Skin epidermis (tissue), 12 donors: Measurements from ENCODE around the gene PAXX.

ENCODE experiments used
- H3K27ac ChIP-seq, 21 experiments: fragments of 200-600 bp; sonication (generic) in 11 of 21; one replicate each; pipeline ENCODE4 v1.5.0; 2020; ENCODE audit warnings: mild to moderate bottlenecking in 3 of 21, inconsistent platforms in 2 of 21, moderate library complexity in 2 of 21
- H3K4me3 ChIP-seq, 7 experiments: fragments of 200-600 bp; sonication (generic) in 2 of 7; one replicate each; pipeline ENCODE4 v1.5.0; 2020; ENCODE audit warnings: inconsistent platforms in 2 of 7, mild to moderate bottlenecking in 2 of 7, moderate library complexity in 1 of 7

PAXX gene

DNA sequence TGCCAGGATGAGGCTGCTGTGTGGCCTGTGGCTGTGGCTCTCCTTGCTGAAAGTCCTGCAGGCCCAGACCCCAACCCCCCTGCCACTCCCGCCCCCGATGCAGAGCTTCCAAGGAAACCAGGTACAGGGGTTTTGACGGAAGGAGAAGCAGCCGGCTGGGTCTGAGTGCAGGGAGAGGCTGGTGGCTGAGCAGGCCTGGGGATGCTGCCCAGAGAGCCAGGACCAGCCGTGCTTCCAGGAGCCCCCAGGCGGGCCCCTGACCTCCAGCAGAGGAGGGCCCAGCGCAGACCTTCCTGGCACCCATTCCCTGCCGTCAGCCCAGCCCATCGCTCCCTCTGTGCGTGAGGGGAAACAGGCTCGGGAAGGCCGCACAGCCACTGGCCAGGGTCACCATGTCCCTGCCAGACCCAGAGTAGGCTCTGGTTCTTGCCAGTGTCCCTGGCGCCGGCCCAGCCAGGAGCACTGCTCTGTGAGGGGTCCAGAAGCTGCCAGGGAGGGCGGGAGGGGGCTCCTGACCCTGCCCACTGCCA, 39.8 kb upstream of the PAXX start:
- Histone ChIP-seq H3K27ac (peak overlapping the region in 1 of 21 experiments; percentile 25), H3K4me3 (no peak overlapping the region)

GRCh38 chr9:136952876-136953770, 39.1 kb upstream of the PAXX start:
- H3K27ac ChIP-seq = peak overlapping the region in 1 of 21 experiments; percentile 25
- H3K4me3 ChIP-seq = no peak overlapping the region

DNA sequence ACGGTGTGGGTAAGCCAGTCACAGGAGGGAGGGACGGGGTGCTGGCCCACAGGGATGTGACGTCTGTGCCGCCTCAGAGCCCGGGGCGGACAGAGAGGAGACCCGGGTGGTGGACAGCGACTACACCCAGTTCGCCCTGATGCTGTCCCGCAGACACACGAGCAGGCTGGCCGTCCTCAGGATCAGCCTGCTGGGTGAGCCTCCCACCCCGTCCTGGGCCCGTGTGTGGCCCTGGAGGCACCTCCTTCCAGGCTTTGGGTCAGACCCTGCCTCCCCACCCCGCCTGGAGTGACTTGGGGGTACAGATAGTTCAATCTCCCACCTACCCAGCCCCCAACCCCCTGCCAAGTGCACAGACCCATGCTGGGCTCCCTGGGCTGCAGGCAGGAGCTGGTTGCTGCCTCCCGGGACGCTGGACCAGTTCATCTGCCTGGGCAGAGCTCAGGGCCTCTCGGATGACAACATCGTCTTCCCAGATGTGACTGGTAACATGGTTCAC, 38.4 kb upstream of the PAXX start:
- no peak overlapping the region for H3K27ac ChIP-seq

GRCh38 chr9:136954270-136955083, 37.7 kb upstream of the PAXX start:
- no peak overlapping the region for H3K27ac ChIP-seq
- no peak overlapping the region for H3K4me3 ChIP-seq

More for the DNA sequence above, 38.4 kb upstream of the PAXX start:
- H3K4me3 ChIP-seq = no peak overlapping the region

GRCh38 chr9:136955202-136955942, 36.9 kb upstream of the PAXX start:
- Histone ChIP-seq H3K4me3 (no peak overlapping the region), H3K27ac (no peak overlapping the region)

- no peak overlapping the region for H3K27ac ChIP-seq
- no peak overlapping the region for H3K4me3 ChIP-seq
Observed at GRCh38 chr9:136955943-136956335, 36.3 kb upstream of the PAXX start.

- Histone ChIP-seq H3K4me3 (no peak overlapping the region), H3K27ac (no peak overlapping the region)
Observed at GRCh38 chr9:136956604-136957003, 35.6 kb upstream of the PAXX start.

GRCh38 chr9:136957461-136957860, 34.8 kb upstream of the PAXX start:
- H3K27ac ChIP-seq = no peak overlapping the region
- no peak overlapping the region for H3K4me3 ChIP-seq

DNA sequence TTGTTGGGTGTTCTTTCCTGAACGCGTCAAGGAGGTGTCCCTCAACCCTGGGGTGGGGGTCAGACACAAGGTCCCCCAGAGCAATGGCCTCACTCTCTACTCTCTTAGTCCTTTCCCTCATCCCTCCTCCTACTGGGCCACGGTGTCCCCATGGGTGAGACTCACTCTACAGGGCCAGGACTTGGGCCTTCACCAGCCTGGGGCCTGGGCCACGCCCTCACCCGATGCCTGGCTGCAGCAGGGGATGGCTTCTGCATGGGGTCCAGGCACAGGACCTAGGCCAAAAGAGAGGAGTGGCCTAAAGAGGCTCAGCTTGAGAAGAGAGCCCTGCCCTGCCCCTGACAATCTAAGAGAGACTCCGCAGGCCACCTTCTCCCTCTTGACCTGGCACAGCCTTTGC, 34.3 kb upstream of the PAXX start:
- Histone ChIP-seq H3K27ac (no peak overlapping the region), H3K4me3 (no peak overlapping the region)

DNA sequence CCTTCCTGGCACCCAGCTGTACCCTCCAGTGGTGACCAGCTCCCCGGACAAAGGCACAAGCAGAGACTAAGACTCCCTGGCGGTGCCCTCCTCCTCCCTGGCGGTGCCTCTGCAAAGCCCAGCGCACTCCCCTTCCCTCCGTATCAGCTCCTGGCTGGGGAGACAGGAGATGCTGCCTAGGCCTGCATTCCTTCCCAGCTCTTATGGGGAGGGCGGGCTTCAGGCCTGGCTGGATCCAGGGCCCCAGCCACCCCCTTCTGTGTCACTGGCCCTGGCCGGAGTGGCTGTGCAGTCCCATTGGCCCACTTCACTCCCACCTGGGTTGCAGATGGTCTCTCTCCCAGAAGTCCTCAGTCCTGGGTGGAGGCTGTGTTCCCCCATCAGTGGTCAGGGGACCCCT, 33.7 kb upstream of the PAXX start:
- Histone ChIP-seq H3K27ac (no peak overlapping the region), H3K4me3 (no peak overlapping the region)

DNA sequence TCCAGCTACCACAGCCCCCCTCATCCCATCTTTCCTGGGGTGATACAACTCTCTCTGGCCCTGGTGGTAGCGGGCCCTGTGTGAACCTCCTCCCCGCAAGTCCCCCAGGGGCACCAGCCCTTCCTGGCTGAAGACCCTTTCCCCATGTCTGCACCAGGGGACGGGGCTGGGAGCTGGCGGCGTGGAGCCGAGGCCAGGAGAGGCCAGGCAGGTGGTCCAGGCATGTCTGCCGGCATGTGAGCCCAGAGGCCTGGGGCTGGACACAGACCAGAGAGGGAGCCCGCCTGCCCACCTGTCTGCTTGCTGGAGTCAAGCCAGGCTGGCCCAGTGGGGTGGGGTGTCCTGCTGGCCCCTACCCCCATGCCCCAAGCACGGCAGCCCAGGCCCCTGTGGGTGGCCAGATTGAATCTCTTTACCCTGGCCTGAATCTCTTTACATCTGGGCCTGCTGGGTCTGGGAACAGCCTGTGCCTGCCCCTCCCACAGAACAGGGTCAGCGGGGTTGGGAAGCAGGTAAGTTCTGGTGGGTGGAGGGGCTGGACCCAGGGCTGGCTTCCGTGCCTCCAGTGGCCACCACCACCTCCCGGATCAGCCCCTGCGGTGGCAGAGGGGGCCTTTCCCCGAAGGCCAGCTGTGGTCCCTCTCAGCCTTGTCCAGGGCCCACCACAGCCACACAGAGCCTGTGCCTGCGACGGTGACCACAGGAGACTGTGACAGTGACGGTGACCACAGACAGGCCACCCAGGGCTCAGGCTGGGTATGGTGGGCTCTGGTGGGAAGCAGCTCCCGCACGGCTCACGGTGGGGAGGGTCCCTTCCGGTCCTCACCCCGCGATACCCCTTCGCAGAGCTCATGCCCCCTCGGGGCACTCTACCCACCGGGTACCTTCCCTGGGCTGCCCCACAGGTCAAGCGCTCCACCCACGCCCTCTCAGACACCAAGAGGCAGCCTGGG, 33.0 kb upstream of the PAXX start:
- Histone ChIP-seq H3K4me3 (no peak overlapping the region), H3K27ac (peak overlapping the region in 6 of 21 experiments; percentile 12 to 80 (median 53))

GRCh38 chr9:136960212-136960937, 31.8 kb upstream of the PAXX start:
- Histone ChIP-seq H3K4me3 (no peak overlapping the region), H3K27ac (peak overlapping the region in 4 of 21 experiments; percentile 46 to 80 (median 64))

GRCh38 chr9:136960938-136961275, 31.3 kb upstream of the PAXX start:
- peak overlapping the region in 4 of 21 experiments; percentile 16 to 69 (median 45) for H3K27ac ChIP-seq

DNA sequence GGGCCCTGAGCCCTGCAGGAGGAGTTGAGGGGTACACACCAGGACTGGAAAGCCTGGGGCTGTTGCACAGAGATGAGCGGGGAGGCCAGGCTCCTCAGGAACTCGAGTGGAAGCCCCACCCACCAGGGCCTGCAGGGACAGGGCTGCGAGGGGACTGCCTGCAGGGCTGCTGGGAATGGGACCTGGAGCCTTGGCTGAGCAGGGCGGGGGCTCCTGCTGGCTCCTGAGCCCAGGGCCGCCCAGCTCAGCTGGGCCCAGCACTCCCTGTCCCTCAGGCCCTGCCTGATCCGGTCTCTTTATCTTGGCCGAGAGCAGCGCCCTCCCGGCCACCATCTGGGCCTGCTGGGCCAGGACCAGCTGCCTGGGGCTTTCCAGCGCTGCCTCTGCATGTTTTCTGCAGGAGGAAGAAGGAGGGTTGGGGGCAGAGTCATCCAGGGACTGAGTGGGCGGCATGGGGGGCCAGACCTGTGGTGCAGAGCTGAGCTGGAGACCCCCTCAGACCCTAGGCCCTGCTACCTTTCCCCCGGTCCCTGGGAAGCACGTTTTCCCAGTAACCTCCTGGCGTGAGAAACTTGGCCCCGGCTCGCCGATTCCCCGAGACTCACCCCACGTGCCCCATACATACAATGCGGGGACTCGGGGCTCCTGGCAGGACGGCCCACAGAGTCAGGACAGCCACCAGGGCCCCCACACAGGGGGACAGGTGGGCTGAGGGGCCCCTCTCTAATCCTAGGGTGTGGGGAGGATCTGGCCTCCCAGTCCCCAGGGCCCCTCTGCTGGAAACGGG, 30.8 kb upstream of the PAXX start:
- H3K4me3 ChIP-seq = no peak overlapping the region
- peak overlapping the region in 9 of 21 experiments; percentile 12 to 69 (median 39) for H3K27ac ChIP-seq

More at GRCh38 chr9:136960938-136961275, 31.3 kb upstream of the PAXX start:
- no peak overlapping the region for H3K4me3 ChIP-seq

GRCh38 chr9:136962163-136962562, 30.1 kb upstream of the PAXX start:
- H3K27ac ChIP-seq = peak overlapping the region in 5 of 21 experiments; percentile 12 to 69 (median 51)
- H3K4me3 ChIP-seq = no peak overlapping the region

DNA sequence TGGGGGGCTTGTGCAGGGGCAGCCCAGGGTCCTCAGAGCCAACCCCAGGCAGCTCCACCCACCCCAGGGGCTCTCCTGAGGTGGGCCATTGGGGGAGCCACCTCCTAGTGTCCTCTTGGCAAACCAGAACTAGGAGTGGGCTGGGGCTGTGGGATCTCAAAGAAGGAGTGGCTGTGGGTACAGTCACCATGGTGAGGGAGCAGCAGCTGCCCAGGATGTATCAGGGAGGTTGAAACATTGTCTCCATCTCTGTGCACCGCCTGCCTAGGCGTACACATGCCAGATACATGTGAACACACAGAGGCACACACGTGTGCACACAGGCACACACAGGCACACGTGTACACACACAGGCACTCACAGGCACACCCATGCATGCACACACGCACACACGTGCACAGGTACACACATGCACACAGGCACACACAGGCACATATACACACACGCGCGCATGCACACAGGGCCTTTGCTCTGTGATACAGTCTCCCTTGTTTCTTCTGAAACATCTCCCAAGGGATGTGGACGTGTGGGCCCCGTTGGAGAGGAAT, 29.4 kb upstream of the PAXX start:
- Histone ChIP-seq H3K27ac (peak overlapping the region in 1 of 21 experiments; percentile 69), H3K4me3 (no peak overlapping the region)

- no peak overlapping the region for H3K4me3 ChIP-seq
- peak overlapping the region in 3 of 21 experiments; percentile 0 to 37 (median 8) for H3K27ac ChIP-seq
Observed at GRCh38 chr9:136963341-136963740, 28.9 kb upstream of the PAXX start.
